Liver (tissue), 9 donors: Measurements from ENCODE around the gene DBN1. TPM values are rescaled to one million over a fixed set of nuclear protein-coding genes. Genes with fewer than 3 reads are reported as not detected.

Experiments
- DNase-seq: peaks from one replicate; pipeline ENCODE4 v3.0.0-alpha.2; 2017; ENCODE audit warnings: low spot score
- H3K27ac ChIP-seq, 2 donors: one replicate each; pipeline ENCODE4 v1.7.0; 2013; ENCODE audit warnings: inconsistent platforms in 2 of 2, low read length in 2 of 2, control low read depth in 1 of 2, low read depth in 1 of 2, mild to moderate bottlenecking in 1 of 2
- H3K27me3 ChIP-seq, 4 donors: one replicate each; pipeline versions ENCODE4 v1.6.1 to v1.7.0; 2013; ENCODE audit warnings: low read length in 3 of 4, inconsistent platforms in 1 of 4, mild to moderate bottlenecking in 1 of 4, moderate library complexity in 1 of 4; ENCODE audit not compliant: control insufficient read depth in 4 of 4, insufficient read depth in 4 of 4
- H3K36me3 ChIP-seq, 4 donors: one replicate each; pipeline versions ENCODE4 v1.6.1 to v1.7.0; 2013; ENCODE audit warnings: low read length in 3 of 4, mild to moderate bottlenecking in 3 of 4, low read depth in 1 of 4, moderate library complexity in 1 of 4; ENCODE audit not compliant: control insufficient read depth in 4 of 4, insufficient read depth in 3 of 4
- H3K4me1 ChIP-seq, 4 donors: one replicate each; pipeline versions ENCODE4 v1.6.1 to v1.7.0; 2013; ENCODE audit warnings: low read length in 3 of 4, mild to moderate bottlenecking in 3 of 4, moderate library complexity in 1 of 4; ENCODE audit not compliant: control insufficient read depth in 4 of 4, insufficient read depth in 4 of 4
- H3K4me3 ChIP-seq, 3 donors: one replicate each; pipeline versions ENCODE4 v1.6.1 to v1.7.0; 2013; ENCODE audit warnings: low read length in 3 of 3, control low read depth in 1 of 3, low read depth in 1 of 3, mild to moderate bottlenecking in 1 of 3
- H3K9ac ChIP-seq, 2 donors: one replicate each; pipeline ENCODE4 v1.7.0; 2013; ENCODE audit warnings: low read length in 2 of 2, mild to moderate bottlenecking in 2 of 2, moderate library complexity in 2 of 2, control low read depth in 1 of 2, low read depth in 1 of 2
- H3K9me3 ChIP-seq, 4 donors: one replicate each; pipeline versions ENCODE4 v1.6.1 to v1.7.0; 2013; ENCODE audit warnings: low read length in 3 of 4; ENCODE audit not compliant: control insufficient read depth in 4 of 4
- FOXA1 ChIP-seq: IDR thresholded peaks from 2 replicates; pipeline ENCODE4 v1.6.1; 2016; ENCODE audit warnings: antibody characterized with exemption
- HNF4G ChIP-seq: IDR thresholded peaks from 2 replicates; pipeline ENCODE4 v1.6.1; 2016; ENCODE audit warnings: antibody characterized with exemption
- NR2F2 ChIP-seq: IDR thresholded peaks from 2 replicates; pipeline ENCODE4 v1.6.1; 2016; ENCODE audit warnings: antibody characterized with exemption
- RAD21 ChIP-seq, 2 donors: IDR thresholded peaks; 2 replicates each; pipeline ENCODE4 v1.6.1; 2016; ENCODE audit warnings: antibody characterized with exemption in 2 of 2, mild to moderate bottlenecking in 2 of 2
- WGBS: extraction: QIAGEN DNeasy Blood & Tissue Kit; methylation state at CpG from one replicate; pipeline ENCODE4 v1.1.7; 2013; 5-methylcytosine and 5-hydroxymethylcytosine counted together
- polyA plus RNA-seq, 2 donors: library from polyadenylated mRNA; stranded (reverse) in 1 of 2; unstranded in 1 of 2; fragments of 200-250 nt in 1 of 2; fragments of >200 nt in 1 of 2; fragmentation: Nextera tagmentation in 1 of 2; extraction: Ambion mirVana in 1 of 2; gene quantifications; one replicate each; pipeline versions ENCODE4 v1.2.1 to v1.2.3, GENCODE V29; 2013 to 2015
- total RNA-seq, 2 donors: library from RNA; depleted of rRNA; stranded (reverse); fragments of >200 nt; gene quantifications; one replicate each; pipeline ENCODE4 v1.2.3, GENCODE V29; 2014
- TF ChIP-seq, protein P1 (sequence below): IDR thresholded peaks from 2 replicates; pipeline ENCODE4 v1.6.1; 2016; ENCODE audit warnings: antibody characterized with exemption, mild to moderate bottlenecking
- TF ChIP-seq, protein P2 (sequence below): IDR thresholded peaks from 2 replicates; pipeline ENCODE4 v1.6.1; 2016; ENCODE audit warnings: antibody characterized with exemption
- TF ChIP-seq, protein P3 (sequence below): fragments of 150-350 bp; IDR thresholded peaks from 2 replicates; pipeline ENCODE4 v1.5.1; 2017; ENCODE audit warnings: improper control_type of control experiment, low read depth, low read length; ENCODE audit not compliant: missing input control
- donor health status: healthy.
- donor health status: healthy.
- donor health status: healthy.
- donor health status: healthy.
- donor health status: healthy.

The DBN1 gene
- total and polyA plus RNA-seq, 4 donors, result 1.5 to 4.9 (median 2.0) TPM

DNA sequence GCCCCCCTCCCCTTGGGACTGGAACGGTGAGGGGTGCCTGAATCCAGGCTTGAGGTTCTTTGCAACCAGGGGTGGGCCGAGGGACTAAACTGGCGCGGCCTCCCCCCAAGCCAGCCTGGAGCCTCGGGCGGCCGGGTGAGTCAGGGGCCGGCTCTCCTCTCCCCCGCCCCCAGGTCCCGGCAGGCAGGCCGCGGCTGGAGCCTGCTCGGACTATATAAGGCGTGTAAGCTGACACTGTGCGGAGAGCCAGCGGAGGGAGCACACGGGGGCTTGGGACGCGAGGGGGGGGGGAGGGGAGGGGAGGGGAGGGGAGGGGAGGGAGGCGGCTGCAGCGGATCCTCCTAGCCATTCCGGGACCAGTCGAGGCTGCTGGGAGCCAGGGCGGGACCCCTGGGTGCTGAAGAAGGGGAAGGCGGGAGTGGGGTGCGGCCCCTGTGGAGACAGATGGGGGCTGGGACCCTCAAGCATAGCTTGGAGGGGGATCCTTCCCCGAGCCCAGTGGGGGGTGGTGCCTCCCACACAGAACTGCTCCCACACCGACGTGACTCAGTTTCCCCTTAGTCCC, 23.4 kb upstream of the DBN1 start:
- Histone ChIP-seq H3K4me1 (peaks cover 0 to 20% (median 9%) of the 10 kb centered on the region in 4 donors), H3K9ac (no peak overlapping the region), H3K4me3 (peak overlapping the region; percentile 23 to 59 (median 29)), H3K36me3 (no peaks in the 10 kb centered on the region), H3K27me3 (no peaks in the 10 kb centered on the region), H3K9me3 (no peaks in the 10 kb centered on the region), H3K27ac (peak overlapping the region; percentile 64 to 69)
- WGBS, result 13% methylated on average over 29 of the region's 29 CpGs
- TF ChIP-seq FOXA1 (no peak), NR2F2 (no peak), HNF4G (no peak), RAD21 (IDR thresholded peaks at IDR 0.05) (no peak)
- TF ChIP-seq, protein P1, sequence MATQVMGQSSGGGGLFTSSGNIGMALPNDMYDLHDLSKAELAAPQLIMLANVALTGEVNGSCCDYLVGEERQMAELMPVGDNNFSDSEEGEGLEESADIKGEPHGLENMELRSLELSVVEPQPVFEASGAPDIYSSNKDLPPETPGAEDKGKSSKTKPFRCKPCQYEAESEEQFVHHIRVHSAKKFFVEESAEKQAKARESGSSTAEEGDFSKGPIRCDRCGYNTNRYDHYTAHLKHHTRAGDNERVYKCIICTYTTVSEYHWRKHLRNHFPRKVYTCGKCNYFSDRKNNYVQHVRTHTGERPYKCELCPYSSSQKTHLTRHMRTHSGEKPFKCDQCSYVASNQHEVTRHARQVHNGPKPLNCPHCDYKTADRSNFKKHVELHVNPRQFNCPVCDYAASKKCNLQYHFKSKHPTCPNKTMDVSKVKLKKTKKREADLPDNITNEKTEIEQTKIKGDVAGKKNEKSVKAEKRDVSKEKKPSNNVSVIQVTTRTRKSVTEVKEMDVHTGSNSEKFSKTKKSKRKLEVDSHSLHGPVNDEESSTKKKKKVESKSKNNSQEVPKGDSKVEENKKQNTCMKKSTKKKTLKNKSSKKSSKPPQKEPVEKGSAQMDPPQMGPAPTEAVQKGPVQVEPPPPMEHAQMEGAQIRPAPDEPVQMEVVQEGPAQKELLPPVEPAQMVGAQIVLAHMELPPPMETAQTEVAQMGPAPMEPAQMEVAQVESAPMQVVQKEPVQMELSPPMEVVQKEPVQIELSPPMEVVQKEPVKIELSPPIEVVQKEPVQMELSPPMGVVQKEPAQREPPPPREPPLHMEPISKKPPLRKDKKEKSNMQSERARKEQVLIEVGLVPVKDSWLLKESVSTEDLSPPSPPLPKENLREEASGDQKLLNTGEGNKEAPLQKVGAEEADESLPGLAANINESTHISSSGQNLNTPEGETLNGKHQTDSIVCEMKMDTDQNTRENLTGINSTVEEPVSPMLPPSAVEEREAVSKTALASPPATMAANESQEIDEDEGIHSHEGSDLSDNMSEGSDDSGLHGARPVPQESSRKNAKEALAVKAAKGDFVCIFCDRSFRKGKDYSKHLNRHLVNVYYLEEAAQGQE, result no peak
- TF ChIP-seq, protein P2, sequence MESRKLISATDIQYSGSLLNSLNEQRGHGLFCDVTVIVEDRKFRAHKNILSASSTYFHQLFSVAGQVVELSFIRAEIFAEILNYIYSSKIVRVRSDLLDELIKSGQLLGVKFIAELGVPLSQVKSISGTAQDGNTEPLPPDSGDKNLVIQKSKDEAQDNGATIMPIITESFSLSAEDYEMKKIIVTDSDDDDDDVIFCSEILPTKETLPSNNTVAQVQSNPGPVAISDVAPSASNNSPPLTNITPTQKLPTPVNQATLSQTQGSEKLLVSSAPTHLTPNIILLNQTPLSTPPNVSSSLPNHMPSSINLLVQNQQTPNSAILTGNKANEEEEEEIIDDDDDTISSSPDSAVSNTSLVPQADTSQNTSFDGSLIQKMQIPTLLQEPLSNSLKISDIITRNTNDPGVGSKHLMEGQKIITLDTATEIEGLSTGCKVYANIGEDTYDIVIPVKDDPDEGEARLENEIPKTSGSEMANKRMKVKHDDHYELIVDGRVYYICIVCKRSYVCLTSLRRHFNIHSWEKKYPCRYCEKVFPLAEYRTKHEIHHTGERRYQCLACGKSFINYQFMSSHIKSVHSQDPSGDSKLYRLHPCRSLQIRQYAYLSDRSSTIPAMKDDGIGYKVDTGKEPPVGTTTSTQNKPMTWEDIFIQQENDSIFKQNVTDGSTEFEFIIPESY, result no peak
- no peak for DNase-seq

DNA sequence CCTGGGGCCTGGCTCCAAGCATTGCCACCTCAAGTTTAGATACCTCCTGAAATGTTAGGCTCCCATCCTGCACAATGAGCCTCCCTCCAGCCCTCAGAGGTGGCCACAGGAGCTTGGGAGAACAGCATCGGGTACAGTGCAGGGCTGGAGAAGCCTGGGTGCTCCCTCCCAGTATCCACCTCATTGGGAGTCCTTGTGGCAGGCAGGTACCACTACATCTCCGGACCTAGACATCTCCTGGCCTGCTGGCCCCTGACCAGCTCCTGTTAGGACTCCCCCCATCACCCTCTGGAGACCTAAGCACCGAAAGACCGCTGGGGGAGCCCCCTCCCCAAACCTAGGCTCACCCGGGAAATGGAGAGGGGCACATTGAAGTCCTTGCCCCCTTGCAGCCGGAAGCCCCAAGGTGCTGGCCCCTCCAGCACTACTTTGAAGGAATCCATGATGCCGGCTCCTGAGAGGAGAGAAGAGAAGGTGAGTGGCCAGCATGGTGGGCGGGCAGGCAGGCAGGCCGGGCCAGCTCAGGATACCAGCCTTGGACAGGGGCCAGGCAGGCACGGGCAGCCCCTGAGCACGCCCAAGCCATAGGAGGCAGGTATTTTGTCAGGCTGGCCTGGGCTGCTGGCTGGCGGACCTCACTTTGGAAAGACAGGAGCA, 22.8 kb upstream of the DBN1 start:
- 57% methylated on average over 12 of the region's 12 CpGs for WGBS
- TF ChIP-seq, protein P3, sequence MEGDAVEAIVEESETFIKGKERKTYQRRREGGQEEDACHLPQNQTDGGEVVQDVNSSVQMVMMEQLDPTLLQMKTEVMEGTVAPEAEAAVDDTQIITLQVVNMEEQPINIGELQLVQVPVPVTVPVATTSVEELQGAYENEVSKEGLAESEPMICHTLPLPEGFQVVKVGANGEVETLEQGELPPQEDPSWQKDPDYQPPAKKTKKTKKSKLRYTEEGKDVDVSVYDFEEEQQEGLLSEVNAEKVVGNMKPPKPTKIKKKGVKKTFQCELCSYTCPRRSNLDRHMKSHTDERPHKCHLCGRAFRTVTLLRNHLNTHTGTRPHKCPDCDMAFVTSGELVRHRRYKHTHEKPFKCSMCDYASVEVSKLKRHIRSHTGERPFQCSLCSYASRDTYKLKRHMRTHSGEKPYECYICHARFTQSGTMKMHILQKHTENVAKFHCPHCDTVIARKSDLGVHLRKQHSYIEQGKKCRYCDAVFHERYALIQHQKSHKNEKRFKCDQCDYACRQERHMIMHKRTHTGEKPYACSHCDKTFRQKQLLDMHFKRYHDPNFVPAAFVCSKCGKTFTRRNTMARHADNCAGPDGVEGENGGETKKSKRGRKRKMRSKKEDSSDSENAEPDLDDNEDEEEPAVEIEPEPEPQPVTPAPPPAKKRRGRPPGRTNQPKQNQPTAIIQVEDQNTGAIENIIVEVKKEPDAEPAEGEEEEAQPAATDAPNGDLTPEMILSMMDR, result peak; percentile 2
- TF ChIP-seq HNF4G, result no peak
- H3K9me3 ChIP-seq, result no peaks in the 10 kb centered on the region
- no peak overlapping the region for H3K9ac ChIP-seq
- no peaks in the 10 kb centered on the region for H3K27me3 ChIP-seq
- no peaks in the 10 kb centered on the region for H3K36me3 ChIP-seq
- DNase-seq, result no peak
- H3K27ac ChIP-seq, result peak overlapping the region; percentile 13 to 58
- H3K4me1 ChIP-seq, result peaks cover 0 to 20% (median 9%) of the 10 kb centered on the region in 4 donors
- peak overlapping the region in 1 of 3 donors; percentile 59 for H3K4me3 ChIP-seq
